BLaER1 treated with 17β-estradiol and CSF1 and Interleukin-3, amounts not matched to agents 10 nM and 100 nM (cell line): ENCODE results near the gene TUSC2.

ENCODE experiments used
- H3K27ac ChIP-seq, 11 experiments: shearing (Covaris generic); formaldehyde crosslinking; 2 replicates each; pipeline ENCODE4 v1.8.1; 2022
- H3K27me3 ChIP-seq, 11 experiments: shearing (Covaris generic); formaldehyde crosslinking; 2 replicates each; pipeline ENCODE4 v1.8.1; 2022
- H3K36me3 ChIP-seq, 11 experiments: shearing (Covaris generic); formaldehyde crosslinking; 2 replicates each; pipeline ENCODE4 v1.8.1; 2022
- H3K4me1 ChIP-seq, 10 experiments: shearing (Covaris generic); formaldehyde crosslinking; 2 replicates each; pipeline ENCODE4 v1.8.1; 2022
- H3K4me2 ChIP-seq, 11 experiments: shearing (Covaris generic); formaldehyde crosslinking; 2 replicates each; pipeline ENCODE4 v1.8.1; 2022
- H3K4me3 ChIP-seq, 10 experiments: shearing (Covaris generic); formaldehyde crosslinking; 2 replicates each; pipeline ENCODE4 v1.8.1; 2022
- H3K9ac ChIP-seq, 11 experiments: shearing (Covaris generic); formaldehyde crosslinking; 2 replicates each; pipeline ENCODE4 v1.8.1; 2022
- H3K9me3 ChIP-seq, 11 experiments: shearing (Covaris generic); formaldehyde crosslinking; replicated peaks in 1 of 11; 2 replicates each; pipeline ENCODE4 v1.8.1; 2022
- H4K20me1 ChIP-seq, 11 experiments: shearing (Covaris generic); formaldehyde crosslinking; 2 replicates each; pipeline ENCODE4 v1.8.1; 2022
- Cebpa-rat ChIP-seq, 11 experiments: shearing (Covaris generic); IDR thresholded peaks; 2 replicates each; pipeline ENCODE4 v1.8.1; 2022

TUSC2 gene

DNA sequence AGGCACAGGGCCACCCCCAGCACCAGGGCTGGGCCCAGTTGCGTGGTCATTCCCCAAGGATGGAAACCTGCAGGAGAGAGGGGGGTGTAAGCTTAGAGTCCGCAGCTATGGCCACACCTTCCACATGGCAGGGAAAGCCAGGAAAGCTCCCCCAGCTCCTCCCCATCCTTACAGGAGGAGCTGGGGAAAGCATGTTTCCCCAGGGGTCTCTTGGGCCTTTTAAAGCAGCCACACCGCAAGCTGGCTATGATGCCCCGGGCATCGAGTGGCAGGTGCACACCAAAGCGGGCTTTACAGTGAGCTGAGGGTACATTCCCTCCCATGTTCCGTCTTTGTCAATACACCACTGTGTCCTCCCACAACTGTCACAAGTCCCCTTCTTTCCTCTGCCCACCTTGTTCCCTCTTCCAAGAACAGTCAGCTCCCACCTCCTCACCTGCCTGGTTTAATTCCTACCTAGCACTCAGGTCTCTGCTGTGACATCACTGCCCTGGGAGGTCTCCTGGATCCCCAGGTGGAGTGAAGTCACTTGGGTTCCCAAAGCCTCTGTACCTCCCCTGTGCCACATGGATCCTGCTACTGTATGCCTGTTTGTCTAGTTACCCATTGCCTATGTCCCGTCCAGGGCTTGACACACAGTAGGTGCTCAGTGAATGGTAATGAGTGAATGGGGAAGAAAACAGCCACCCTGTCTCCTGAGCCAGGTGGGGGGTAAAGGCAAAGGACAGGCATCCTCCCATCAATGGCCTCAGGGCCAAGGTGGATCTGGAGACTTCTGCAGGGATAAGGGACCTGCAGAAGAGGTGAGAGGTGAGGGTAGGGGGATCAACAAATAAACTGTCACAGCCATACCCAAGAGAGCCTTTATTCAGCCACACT lies 32.2 kb downstream of the TUSC2 start:
- H3K9ac ChIP-seq = peak overlapping the region in 1 of 11 experiments; percentile 41; a peak in 1 of 22 replicates
- peaks cover 0 to 14% (median 0%) of the 10 kb centered on the region in 11 experiments; a peak in 5 of 22 replicates for H4K20me1 ChIP-seq
- no peak for TF ChIP-seq Cebpa-rat (IDR thresholded peaks at IDR 0.05)
- H3K4me3 ChIP-seq = no peak overlapping the region
- no peak overlapping the region for H3K27ac ChIP-seq
- peaks cover 0 to 12% (median under 1%) of the 10 kb centered on the region in 11 experiments; a peak in 6 of 22 replicates for H3K36me3 ChIP-seq
- no peaks in the 10 kb centered on the region for H3K9me3 ChIP-seq
- H3K4me2 ChIP-seq = no peak overlapping the region
- no peaks in the 10 kb centered on the region for H3K27me3 ChIP-seq
- peaks cover 39 to 47% (median 43%) of the 10 kb centered on the region in 10 experiments for H3K4me1 ChIP-seq

DNA sequence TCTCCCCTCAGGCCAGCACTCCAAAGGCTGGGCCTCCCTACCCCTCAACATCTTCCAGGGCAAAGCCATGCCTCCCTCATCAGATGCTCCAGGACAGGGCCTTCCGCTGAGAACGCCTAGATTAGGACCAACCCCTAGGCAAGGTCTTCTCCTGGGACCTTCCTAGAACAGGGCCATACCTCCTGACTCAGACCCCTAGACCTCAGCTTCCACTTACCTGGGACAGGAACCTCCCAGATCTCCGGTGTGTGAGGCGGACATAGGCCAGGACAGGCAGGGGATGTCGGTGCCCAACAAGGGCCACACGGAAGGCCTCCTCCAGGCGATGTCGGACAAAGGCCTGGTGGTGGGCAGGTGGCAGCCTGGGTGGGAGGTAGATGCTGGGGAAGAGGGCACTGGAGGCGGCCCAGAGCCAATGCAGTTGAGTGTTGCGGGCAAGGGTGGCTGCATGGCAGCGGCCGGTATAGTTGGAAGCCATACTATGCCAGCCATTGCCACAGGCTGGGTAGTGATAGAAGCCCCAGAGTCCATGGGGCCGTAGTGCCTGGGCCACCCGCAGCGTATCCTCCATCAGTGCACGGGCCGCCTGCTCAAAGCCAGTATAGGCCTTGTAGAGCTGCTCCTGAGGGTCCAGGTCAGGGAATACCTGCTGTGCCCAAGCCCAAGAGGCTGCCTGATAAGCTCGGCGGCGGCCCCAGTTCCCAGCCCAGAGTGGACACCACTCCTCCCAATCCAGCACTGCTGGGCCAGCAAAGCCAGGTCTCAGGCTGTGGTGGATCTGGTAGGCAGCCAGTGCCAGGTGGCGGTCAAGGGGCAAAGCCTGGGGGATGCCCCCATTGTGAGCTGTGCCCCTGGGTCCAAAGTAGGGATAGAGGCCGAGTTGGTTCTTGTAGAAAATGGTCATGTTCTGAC lies 33.3 kb downstream of the TUSC2 start:
- Histone ChIP-seq H3K27me3 (no peaks in the 10 kb centered on the region), H3K36me3 (peaks cover 7 to 22% (median 11%) of the 10 kb centered on the region in 11 experiments; a peak in 21 of 22 replicates), H3K4me1 (peaks cover 35 to 47% (median 41%) of the 10 kb centered on the region in 10 experiments), H3K27ac (no peak overlapping the region), H3K4me2 (no peak overlapping the region), H3K4me3 (no peak overlapping the region), H3K9ac (no peak overlapping the region), H4K20me1 (peaks cover 0 to 24% (median 7%) of the 10 kb centered on the region in 11 experiments; a peak in 12 of 22 replicates), H3K9me3 (no peaks in the 10 kb centered on the region)
- no peak for TF ChIP-seq Cebpa-rat (IDR thresholded peaks at IDR 0.05)

DNA sequence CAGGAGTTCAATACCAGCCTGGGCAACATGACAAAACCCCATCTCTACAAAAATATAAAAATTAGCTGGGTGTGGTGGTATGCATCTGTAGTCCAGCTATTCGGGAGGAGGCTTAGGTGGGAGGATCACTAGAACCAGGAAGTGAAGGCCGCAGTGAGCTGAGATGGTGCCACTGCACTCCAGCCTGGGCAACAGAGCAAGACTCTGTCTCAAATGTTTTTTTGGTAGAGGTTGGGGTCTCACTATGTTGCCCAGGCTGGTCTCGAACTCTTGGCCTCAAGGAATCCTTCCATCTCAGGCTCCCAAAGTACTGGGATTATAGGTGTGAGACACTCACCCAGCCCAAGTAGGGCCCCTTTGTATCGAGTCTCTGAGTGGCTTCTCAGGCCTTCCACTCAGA lies 33.9 kb downstream of the TUSC2 start:
- Histone ChIP-seq H3K9ac (no peak overlapping the region), H3K27me3 (no peaks in the 10 kb centered on the region), H3K4me3 (no peak overlapping the region), H3K27ac (no peak overlapping the region), H3K4me1 (peaks cover 33 to 44% (median 39%) of the 10 kb centered on the region in 10 experiments), H3K36me3 (peaks cover 14 to 29% (median 17%) of the 10 kb centered on the region in 11 experiments), H3K4me2 (no peak overlapping the region), H3K9me3 (no peaks in the 10 kb centered on the region), H4K20me1 (peaks cover 0 to 30% (median 14%) of the 10 kb centered on the region in 11 experiments; a peak in 12 of 22 replicates)
- no peak for TF ChIP-seq Cebpa-rat (IDR thresholded peaks at IDR 0.05)

DNA sequence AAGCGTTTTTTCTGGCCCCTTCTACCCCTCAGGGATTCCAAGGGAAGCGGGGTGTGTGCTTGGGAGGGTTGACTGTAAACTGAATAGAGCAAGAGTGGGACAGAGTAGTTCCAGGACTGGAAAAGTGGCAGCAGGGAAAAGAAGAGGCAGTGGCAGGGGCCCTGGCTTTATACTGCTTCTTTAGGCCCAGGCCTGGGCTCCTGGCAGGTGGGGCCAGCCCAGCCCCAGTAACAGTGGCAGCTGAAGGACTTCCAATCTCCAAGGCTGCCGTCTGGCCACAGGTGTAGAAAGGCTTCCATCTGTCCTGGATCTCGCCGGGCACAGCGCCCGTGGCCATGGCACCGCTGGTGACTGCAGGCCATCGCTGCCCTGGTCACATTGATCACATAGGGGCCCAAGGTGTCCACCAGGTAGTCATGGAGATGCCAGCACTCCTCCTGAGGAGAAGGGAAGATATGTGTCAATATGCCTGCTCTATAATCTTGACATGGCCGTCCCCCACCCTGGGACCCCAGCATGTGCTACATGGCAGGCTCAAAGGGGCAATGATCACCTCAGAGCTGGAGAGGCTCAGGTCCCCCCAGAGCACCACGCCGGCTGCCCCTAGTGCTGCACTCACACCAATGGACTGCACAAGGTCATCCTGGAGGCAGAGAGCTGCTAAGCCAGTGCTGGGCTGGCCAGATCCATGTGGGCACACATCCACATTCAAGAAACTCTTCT lies 34.8 kb downstream of the TUSC2 start:
- Histone ChIP-seq H3K36me3 (peaks cover 22 to 37% (median 26%) of the 10 kb centered on the region in 11 experiments), H3K4me3 (peak overlapping the region; percentile 69 to 99 (median 84); a peak in 12 of 20 replicates), H4K20me1 (peaks cover 0 to 36% (median 20%) of the 10 kb centered on the region in 11 experiments; a peak in 14 of 22 replicates), H3K27me3 (no peaks in the 10 kb centered on the region), H3K4me2 (peak overlapping the region; percentile 69 to 96 (median 88)), H3K9me3 (no peaks in the 10 kb centered on the region), H3K4me1 (peaks cover 27 to 40% (median 34%) of the 10 kb centered on the region in 10 experiments), H3K9ac (peak overlapping the region; percentile 49 to 97 (median 86)), H3K27ac (peak overlapping the region; percentile 36 to 88 (median 75); a peak in 21 of 22 replicates)
- no peak for TF ChIP-seq Cebpa-rat (IDR thresholded peaks at IDR 0.05)

DNA sequence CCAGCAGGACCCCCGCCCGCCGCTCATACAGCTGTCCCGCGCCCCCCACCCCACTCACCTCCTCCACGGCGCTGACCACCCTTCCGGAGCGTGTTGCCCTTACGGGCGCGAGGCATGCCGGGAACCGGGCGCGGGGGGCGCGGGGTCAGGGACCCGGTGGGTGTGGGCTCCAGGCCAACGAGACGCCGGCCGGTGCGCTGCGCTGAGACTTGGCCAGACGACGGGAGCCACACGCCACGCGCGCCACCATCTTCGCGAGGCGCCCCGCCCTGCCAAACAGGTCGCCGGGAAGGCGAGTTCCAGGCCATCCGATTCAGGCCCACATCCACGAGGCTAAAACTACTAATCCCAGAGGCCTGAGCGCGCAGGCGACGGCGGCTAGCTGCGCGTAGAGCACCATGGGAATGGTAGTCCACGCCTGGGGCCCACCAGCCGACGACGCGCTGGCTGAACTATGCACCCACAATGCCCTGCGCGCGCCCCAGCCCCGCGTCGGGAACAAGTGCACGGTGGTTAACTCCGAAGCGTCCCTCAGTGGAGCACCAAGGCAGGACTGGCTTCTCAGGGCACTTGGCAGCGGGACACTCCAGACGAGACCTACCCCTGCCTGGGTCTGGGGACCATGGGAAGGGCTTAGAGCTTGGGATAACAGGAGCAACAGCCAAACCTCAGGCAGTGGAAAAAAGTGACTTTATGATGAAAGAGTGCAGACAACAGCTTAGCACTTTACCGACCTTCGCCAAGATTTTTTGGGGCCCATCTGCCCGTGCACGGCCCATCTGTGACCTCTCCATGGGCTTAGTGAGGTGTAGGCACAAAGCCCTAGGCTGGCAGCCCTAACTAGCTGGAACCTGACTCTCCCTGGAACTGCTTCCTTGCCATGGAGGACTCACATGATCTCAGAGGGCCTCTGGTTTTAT lies 35.6 kb downstream of the TUSC2 start, which contains the start of gene IFRD2:
Gene IFRD2, minus strand, starts transcription at position 271 of the 920 bp plus-strand sequence. Its CDS starts 155 bp downstream, at position 116.
- Histone ChIP-seq H3K4me2 (peak within 1 kb of the TSS; percentile 87 to 98 (median 92)), H3K27me3 (no peaks in the 10 kb centered on the region), H3K9me3 (no peaks in the 10 kb centered on the region), H3K4me3 (peak within 1 kb of the TSS; percentile 69 to 99 (median 84)), H3K9ac (peak within 1 kb of the TSS; percentile 83 to 97 (median 87)), H3K36me3 (peaks cover 31 to 44% (median 34%) of the 10 kb centered on the region in 11 experiments), H3K4me1 (peaks cover 20 to 31% (median 26%) of the 10 kb centered on the region in 10 experiments), H3K27ac (peak within 1 kb of the TSS; percentile 73 to 95 (median 88)), H4K20me1 (peaks cover 0 to 37% (median 22%) of the 10 kb centered on the region in 11 experiments; a peak in 14 of 22 replicates)
- TF ChIP-seq Cebpa-rat (IDR thresholded peaks at IDR 0.05) = no peak

DNA sequence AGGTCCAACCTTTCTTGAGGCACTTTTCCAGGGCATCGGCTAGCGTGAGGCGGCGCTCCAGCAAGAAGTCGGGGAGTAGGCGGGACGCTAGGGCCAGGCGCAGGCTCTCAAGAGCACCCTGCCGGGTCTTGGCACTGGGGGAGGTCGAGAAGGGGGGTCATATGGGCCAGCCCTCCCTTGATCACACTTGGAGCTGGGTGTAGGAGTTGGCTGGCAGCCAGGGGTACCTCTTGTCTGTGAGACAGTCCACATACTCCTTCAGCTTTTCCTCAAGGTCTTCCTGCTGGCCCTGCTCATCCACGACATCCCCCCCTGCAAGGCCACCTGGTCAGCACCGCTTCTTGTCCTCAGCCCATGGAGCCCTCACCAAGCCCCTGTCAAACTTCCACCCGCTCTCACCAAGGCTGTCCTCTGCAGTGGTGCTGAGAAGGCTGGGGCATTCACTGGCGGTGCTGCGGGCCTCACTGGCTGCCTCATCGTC lies 37.8 kb downstream of the TUSC2 start:
- Histone ChIP-seq H3K9me3 (no peaks in the 10 kb centered on the region), H3K27ac (no peak overlapping the region), H3K27me3 (no peaks in the 10 kb centered on the region), H3K4me2 (peak overlapping the region in 10 of 11 experiments; percentile 77 to 98 (median 92); a peak in 20 of 22 replicates), H3K4me3 (peak overlapping the region in 7 of 10 experiments; percentile 82 to 99 (median 84); a peak in 12 of 20 replicates), H3K36me3 (peaks cover 45 to 58% (median 56%) of the 10 kb centered on the region in 11 experiments), H3K4me1 (peaks cover 20 to 26% (median 23%) of the 10 kb centered on the region in 10 experiments), H4K20me1 (peaks cover 0 to 57% (median 27%) of the 10 kb centered on the region in 11 experiments; a peak in 14 of 22 replicates), H3K9ac (peak overlapping the region; percentile 83 to 97 (median 87); a peak in 14 of 22 replicates)
- TF ChIP-seq Cebpa-rat (IDR thresholded peaks at IDR 0.05) = no peak

DNA sequence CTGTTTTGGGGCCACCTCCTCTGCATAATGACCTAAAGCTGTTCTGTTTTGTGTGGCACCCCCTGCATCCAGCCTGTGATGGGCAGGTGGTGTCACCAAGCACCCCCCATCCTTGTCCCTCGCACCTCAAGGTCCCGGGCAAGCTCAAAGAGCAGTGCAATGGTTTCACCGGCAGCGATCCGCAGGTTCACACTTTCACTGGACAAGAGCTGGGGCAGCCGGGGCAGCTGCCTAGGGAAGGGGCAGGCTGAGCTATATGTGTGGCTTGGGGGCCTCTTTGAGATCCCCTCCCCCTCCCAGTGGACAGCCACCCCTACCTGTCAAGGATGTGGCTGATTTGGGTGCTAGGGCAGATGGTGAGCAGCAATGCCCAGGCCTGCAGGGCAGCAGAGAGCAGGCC lies 38.9 kb downstream of the TUSC2 start:
- H4K20me1 ChIP-seq = peaks cover 0 to 62% (median 27%) of the 10 kb centered on the region in 11 experiments; a peak in 14 of 22 replicates

More for the DNA sequence above, 38.9 kb downstream of the TUSC2 start:
- no peak overlapping the region for H3K9ac ChIP-seq
- no peak overlapping the region for H3K27ac ChIP-seq
- no peak for TF ChIP-seq Cebpa-rat (IDR thresholded peaks at IDR 0.05)
- no peak overlapping the region for H3K4me2 ChIP-seq
- no peaks in the 10 kb centered on the region for H3K9me3 ChIP-seq
- no peak overlapping the region; a peak in 1 of 20 replicates for H3K4me3 ChIP-seq
- peaks cover 20 to 26% (median 23%) of the 10 kb centered on the region in 10 experiments for H3K4me1 ChIP-seq
- H3K27me3 ChIP-seq = no peaks in the 10 kb centered on the region
- H3K36me3 ChIP-seq = peaks cover 45 to 61% (median 56%) of the 10 kb centered on the region in 11 experiments
